ENCODE data around the gene TMEM45A. TPM values are rescaled to one million over a fixed set of nuclear protein-coding genes. Genes with fewer than 3 reads are reported as not detected.

TMEM45A gene
- total RNA-seq, 1 experiment from 2014 or later, result 10.1 TPM

GRCh38 chr3:100486808-100487207, 5.6 kb upstream of the TMEM45A start:
- WGBS (ENCODE audit: extremely low coverage, insufficient read length, low lambda C conversion rate), result no CpG with 5 or more reads among the region's 2 CpGs
- Histone ChIP-seq H3K23ac (ENCODE audit: insufficient read length, low read depth, low read length) (no peak overlapping the region), H3K4me2 (ENCODE audit: insufficient read depth, insufficient read length, low read length) (no peak overlapping the region), H3K9me3 (ENCODE audit: control insufficient read depth, low read depth, low read length) (no peaks in the 10 kb centered on the region), H3T11ph (ENCODE audit: low read length) (no peak overlapping the region), H2BK20ac (ENCODE audit: low read depth, low read length, poor library complexity, severe bottlenecking) (no peak overlapping the region), H3K27me3 (ENCODE audit: insufficient read depth, low read length) (no peaks in the 10 kb centered on the region), H2BK5ac (ENCODE audit: insufficient read length, low read length) (no peak overlapping the region), H2AK5ac (ENCODE audit: insufficient read length, low read length) (no peak overlapping the region), H4K8ac (replicated peaks; ENCODE audit: insufficient read length, low read depth, low read length) (no peak overlapping the region), H3K23me2 (ENCODE audit: insufficient read length, low read depth, low read length, poor library complexity, severe bottlenecking) (no peaks in the 10 kb centered on the region), H2BK120ac (ENCODE audit: low read depth, low read length, poor library complexity, severe bottlenecking) (no peak overlapping the region), H4K5ac (ENCODE audit: insufficient read length, low read depth, low read length) (no peak overlapping the region), H4K91ac (ENCODE audit: insufficient read length, low read depth, low read length) (no peak overlapping the region), H3K9ac (ENCODE audit: extremely low read depth, insufficient read length, low read length) (no peak overlapping the region), H3K4ac (ENCODE audit: low read depth, low read length) (no peak overlapping the region), H2BK15ac (ENCODE audit: low read depth, low read length) (no peak overlapping the region), H3K4me1 (ENCODE audit: insufficient read depth, low read length) (no peaks in the 10 kb centered on the region), H3K14ac (ENCODE audit: insufficient read depth, low read length) (no peak overlapping the region), H2BK12ac (ENCODE audit: insufficient read length, low read depth, low read length) (no peak overlapping the region), H3K79me2 (ENCODE audit: insufficient read depth, low read length) (no peaks in the 10 kb centered on the region), H3K79me1 (ENCODE audit: insufficient read depth, low read depth, low read length, poor library complexity, severe bottlenecking) (no peaks in the 10 kb centered on the region), H3K27ac (ENCODE audit: insufficient read length, low read depth, low read length) (no peak overlapping the region), H3K56ac (ENCODE audit: insufficient read length, low read depth, low read length) (no peak overlapping the region), H2AFZ (ENCODE audit: low read length) (no peak overlapping the region), H4K20me1 (ENCODE audit: control insufficient read depth, insufficient read depth, insufficient read length) (no peaks in the 10 kb centered on the region), H3K18ac (ENCODE audit: insufficient read length, low read depth, low read length) (no peak overlapping the region)
- DNase-seq, result no peak
- Mint-ChIP-seq H3K36me3 (ENCODE audit: insufficient read depth in 1 of 3, low read depth in 3 of 3) (no peaks in the 10 kb centered on the region), H3K4me3 (no peak overlapping the region), H3K27ac (no peak overlapping the region), H3K4me1 (peaks cover 21% of the 10 kb centered on the region in 2 experiments), H3K27me3 (ENCODE audit: low read depth) (peaks cover 4% of the 10 kb centered on the region; the same call in 1 of the 2 replicates), H3K9me3 (no peaks in the 10 kb centered on the region; a peak in 2 of 5 replicates)
- no peak for TF ChIP-seq CTCF (conservative IDR thresholded peaks at IDR 0.05)
